Stimulated activated CD4-positive, alpha-beta T cell treated with anti-CD3 and anti-CD28 coated beads, TNF-alpha, amount 100 ng/mL, for 1 hour (primary cell): ENCODE data around the gene DIP2C.

ENCODE experiments used
- DNase-seq, 3 donors: peaks; one replicate each; pipeline ENCODE4 v3.0.0-alpha.2; 2020; ENCODE audit warnings: low read depth in 3 of 3, low spot score in 1 of 3

DIP2C gene, protein sequence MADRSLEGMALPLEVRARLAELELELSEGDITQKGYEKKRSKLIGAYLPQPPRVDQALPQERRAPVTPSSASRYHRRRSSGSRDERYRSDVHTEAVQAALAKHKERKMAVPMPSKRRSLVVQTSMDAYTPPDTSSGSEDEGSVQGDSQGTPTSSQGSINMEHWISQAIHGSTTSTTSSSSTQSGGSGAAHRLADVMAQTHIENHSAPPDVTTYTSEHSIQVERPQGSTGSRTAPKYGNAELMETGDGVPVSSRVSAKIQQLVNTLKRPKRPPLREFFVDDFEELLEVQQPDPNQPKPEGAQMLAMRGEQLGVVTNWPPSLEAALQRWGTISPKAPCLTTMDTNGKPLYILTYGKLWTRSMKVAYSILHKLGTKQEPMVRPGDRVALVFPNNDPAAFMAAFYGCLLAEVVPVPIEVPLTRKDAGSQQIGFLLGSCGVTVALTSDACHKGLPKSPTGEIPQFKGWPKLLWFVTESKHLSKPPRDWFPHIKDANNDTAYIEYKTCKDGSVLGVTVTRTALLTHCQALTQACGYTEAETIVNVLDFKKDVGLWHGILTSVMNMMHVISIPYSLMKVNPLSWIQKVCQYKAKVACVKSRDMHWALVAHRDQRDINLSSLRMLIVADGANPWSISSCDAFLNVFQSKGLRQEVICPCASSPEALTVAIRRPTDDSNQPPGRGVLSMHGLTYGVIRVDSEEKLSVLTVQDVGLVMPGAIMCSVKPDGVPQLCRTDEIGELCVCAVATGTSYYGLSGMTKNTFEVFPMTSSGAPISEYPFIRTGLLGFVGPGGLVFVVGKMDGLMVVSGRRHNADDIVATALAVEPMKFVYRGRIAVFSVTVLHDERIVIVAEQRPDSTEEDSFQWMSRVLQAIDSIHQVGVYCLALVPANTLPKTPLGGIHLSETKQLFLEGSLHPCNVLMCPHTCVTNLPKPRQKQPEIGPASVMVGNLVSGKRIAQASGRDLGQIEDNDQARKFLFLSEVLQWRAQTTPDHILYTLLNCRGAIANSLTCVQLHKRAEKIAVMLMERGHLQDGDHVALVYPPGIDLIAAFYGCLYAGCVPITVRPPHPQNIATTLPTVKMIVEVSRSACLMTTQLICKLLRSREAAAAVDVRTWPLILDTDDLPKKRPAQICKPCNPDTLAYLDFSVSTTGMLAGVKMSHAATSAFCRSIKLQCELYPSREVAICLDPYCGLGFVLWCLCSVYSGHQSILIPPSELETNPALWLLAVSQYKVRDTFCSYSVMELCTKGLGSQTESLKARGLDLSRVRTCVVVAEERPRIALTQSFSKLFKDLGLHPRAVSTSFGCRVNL (N-terminal part only)

DNA sequence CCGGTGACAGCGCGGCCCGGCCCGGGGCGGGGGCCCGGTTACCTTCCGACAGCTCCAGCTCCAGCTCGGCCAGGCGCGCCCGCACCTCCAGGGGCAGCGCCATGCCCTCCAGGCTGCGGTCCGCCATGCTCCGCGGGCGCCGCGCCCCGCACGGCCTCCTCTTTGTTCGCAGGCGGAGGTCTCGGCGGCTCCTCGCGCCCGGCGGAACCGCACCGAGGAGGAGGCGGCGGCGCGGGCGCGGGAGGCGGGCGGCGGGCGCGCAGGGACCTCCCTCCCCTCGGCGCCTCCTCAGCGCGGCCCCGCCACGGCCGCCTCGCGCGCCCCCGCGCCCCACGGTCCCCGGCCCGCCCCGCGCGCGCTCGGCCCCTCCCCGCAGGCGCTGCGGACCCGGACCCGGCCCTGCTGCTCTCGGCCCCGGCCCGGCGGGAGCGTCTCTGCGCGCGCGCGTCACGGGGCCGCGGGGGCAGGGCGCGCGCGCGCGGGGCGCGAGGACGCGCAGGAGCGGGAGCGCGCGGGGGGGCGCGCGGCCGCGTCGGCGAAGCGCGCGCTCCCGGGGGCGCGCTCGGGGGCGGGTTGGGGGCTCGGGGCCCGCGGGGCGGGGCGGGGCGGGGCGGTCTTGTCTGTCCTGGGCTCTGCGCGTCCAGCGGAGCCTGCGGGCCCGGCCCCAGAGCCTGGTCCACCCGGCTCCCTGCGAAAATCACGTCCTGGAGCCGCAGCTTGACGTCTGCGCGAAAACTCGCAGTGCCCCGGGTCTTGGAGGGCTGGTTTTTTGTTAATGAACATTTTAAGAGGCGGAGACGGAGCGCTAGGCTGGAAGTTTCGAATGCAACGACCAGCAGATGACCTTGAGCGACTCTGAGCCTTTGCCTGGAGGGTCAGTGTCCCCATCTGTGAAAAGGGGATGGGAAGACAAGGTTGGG is at the start of gene DIP2C:
Gene DIP2C, minus strand, starts transcription at position 217 of the 920 bp plus-strand sequence. Its CDS starts 90 bp downstream, at position 127.
- DNase-seq = no peak

DNA sequence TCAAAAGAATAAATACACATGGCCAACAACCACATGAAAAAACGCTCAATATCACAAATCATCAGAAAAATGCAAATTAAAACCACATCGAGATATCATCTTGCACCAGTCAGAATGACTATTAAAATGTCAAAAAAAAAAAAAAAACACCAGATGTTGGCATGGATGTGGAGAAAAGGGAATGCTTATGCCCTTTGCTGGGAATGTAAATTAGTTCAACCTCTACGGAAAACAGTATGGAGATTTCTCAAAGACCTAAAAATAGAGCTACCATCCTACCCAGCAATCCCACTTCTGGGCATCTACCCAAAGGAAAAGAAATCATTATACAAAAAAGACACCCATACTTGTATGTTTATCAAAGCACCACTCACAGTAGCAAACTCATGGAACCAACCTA is 45.0 kb upstream of the DIP2C start:
- DNase-seq = no peak

DNA sequence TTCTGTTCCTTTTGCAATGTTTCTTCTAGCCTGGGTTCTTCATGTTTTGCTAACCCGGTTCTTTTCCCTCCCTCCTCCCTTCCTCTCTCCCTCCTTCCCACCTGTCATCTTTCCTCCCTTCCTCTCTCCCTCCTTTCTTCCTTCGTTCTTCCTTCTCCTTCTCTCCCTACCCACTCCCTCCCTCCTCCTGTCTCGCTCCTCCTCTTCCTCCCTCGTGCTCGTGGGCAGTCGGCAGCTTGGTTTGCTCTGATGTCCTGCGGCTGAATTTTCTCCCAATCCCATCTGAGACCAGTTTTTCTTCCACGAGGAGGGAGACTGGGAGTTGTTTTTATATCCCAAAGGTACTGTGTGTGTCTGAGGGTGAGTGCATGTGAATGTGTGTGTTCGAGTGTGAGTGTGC is 43.6 kb upstream of the DIP2C start:
- no peak for DNase-seq

DNA sequence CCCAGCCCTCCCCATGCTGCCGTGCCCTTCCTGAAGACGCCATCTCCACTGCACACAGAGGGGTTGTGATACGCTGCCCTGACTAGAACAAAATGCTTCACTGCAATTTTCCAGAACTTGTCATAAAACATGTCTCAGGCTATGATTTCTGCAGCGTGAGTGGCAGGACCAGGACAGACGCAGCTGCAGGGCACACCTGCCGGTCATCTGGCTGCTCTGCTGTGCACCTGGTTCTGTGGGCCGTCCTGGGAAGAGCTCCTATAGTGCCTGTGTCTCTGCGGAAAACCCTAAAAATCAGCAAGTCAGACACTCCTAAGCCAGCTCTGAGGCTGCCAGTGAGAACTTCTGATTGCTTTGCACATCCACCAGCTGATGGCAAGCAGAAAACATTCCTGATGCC is 39.7 kb upstream of the DIP2C start:
- DNase-seq = no peak

DNA sequence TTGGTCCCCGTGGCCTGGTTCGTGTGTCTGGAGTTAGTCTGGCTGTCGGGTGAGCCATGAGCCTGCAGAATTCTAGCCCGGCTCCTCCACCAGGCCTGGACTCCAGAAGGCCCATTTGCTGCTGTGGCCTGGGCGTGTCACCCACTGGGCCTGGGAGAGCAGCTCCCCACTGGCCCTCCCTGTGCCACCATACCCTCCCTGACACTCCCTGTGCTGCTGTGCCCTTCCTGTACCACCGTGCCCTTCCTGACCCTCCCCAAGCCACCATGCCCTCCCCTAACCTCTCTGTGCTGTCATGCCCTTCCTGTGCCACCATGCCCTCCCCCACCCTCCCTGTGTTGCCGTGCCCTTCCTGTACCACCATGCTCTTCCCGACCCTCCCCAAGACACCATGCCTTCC is 39.1 kb upstream of the DIP2C start:
- DNase-seq = no peak

DNA sequence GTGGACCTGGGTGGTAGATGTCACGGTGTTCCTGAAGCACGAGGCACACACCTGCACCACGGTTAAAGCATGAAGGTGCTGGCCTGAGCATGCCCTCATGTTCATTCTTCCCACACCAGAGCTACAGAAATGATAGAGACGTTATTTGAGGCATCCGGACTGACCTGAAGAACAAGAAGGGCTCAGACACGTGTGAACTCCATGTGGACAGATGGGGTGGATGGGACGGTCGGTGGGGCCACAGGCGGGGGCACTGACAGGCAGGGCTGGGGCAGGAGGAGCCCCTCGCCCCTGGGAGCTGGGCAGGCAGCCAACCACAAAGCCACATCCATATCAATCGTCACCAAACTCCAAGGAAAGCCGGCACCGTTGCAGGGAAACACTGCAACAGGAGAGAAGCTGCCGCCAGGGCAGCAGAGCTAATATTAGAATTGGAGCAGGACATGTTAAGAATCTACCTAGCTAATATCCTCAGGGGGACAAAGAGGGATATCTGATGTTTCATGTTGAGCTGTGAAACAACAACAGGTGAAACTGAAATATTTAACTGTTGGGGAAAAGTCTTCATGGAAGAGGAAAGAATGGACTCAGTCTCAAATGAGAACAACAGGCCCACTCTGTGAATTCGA is 37.8 kb upstream of the DIP2C start:
- DNase-seq = no peak

DNA sequence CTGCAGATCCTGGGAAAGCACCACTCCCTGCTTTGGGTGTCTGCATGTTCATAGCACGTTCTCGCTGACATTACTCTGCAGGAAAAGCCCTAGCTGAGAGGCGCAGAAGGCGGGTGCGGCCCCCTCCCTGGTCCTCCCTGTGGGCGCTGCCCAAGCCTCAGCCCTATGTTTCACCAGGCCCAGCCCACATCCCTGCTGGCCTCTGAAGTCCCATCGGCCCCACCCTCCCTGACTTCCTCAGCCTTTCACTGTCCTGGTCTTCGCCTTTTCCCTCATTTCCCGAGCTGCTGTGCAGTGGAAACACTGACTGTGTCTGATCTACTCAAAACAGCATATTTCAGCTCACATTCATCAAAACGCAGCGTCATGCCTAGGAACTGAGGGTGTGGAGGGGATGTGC is 36.3 kb upstream of the DIP2C start:
- no peak for DNase-seq

DNA sequence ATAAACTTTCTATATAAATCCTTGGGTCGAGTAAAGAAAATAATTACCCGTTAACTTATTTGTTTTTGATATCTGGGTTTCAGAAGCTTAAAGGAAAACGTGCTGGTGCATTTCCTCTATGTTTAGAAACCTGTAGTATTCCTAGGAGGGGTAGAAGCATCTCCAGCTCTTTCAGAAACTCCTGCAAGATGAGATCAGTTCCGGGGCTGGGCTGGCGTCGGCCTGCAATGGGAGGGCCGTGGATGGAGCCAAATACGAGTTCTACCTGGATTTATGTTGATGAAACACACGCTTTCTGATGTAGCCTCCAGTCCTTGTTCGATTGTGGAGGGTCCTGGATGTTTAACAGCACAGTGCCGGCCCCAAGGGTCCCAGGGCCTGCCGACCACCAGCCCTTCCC is 35.8 kb upstream of the DIP2C start:
- no peak for DNase-seq

DNA sequence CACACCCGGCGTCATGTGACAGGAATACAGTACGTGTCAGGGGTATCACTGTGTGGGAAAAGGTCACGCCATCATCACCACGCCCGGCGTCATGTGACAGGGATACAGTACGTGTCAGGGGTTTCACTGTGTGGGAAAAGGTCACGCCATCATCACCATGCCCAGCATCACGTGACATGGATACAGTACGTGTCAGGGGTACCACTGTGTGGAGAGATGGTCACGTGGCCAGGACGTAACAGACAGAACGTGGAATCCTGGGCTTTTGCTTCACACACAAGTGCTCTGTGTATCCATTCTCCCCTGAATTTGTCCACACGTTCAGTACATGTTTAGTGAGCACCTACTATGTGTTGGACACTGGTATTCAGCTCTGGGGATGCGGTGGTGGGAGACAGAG is 34.5 kb upstream of the DIP2C start:
- DNase-seq = no peak

- DNase-seq = no peak
Measured at GRCh38 chr10:722281-723060, 33.0 kb upstream of the DIP2C start.

- no peak for DNase-seq
Measured at GRCh38 chr10:718143-718700, 28.8 kb upstream of the DIP2C start.

- DNase-seq = no peak
Measured at GRCh38 chr10:717458-717857, 28.0 kb upstream of the DIP2C start.

DNA sequence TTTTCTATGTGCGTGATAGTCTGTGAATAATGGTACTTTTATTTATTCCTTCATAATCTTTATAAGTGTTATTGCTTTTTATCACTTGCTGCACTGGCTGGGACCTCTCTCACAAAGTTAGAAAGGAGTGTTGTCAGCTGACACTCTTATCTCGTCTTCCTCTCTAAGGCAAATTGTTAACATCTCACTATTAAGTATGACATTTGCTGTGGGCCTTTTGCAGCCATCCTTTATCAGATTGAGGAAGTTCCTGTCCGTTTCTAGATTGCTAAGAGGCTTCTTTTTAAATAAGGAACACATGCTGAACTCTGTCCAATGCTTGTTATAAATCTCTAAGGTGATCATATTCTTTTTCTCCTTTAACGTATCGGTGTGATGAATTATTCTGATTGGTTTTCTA is 27.4 kb upstream of the DIP2C start:
- DNase-seq = no peak

- no peak for DNase-seq
Measured at GRCh38 chr10:714214-714613, 24.7 kb upstream of the DIP2C start.

GRCh38 chr10:712575-712974 is 23.1 kb upstream of the DIP2C start:
- no peak for DNase-seq

DNA sequence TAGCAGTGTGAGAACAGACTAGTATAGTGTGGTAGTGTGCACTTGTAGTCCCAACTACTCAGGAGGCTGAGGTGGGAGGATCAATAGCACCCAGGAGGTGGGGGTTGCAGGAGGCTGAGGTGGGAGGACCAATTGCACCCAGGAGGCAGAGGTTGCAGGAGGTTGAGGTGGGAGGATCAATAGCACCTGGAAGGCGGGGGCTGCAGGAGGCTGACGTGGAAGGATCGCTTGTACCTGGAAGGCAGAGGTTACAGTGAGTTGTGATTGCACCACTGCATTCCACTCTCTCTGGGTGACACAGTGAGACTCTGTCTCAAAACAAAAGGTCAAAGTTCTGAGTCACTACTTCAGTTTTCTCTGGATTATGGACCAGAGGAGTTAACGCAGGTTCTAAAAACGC is 22.6 kb upstream of the DIP2C start:
- no peak for DNase-seq

DNA sequence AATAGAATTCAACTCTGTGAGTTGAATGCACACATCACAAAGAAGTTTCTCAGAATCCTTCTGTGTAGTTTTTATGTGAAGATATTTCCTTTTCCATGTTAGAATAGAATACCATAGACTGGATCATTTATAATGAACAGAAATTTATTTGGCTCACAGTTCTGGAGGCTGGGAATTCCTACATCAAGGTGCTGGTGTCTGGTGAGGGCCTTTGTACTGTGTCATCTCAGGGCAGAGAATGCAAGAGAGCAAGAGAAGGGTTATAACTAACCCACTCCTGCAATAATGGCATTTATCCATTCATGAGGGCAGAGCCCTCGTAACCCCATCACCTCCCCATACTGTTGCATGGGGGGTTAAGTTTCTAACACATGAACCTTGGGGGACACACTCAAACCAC is 18.4 kb upstream of the DIP2C start:
- DNase-seq = no peak

GRCh38 chr10:707456-707855 is 18.0 kb upstream of the DIP2C start:
- no peak for DNase-seq

GRCh38 chr10:703118-703517 is 13.7 kb upstream of the DIP2C start:
- no peak for DNase-seq
